ENCODE results near the gene XRCC6.
"Not testable (repeated sequence)": the region's sequence is repeated elsewhere in the genome, so short reads cannot be mapped to it uniquely, and the experiment has no call there.

Gene XRCC6

DNA sequence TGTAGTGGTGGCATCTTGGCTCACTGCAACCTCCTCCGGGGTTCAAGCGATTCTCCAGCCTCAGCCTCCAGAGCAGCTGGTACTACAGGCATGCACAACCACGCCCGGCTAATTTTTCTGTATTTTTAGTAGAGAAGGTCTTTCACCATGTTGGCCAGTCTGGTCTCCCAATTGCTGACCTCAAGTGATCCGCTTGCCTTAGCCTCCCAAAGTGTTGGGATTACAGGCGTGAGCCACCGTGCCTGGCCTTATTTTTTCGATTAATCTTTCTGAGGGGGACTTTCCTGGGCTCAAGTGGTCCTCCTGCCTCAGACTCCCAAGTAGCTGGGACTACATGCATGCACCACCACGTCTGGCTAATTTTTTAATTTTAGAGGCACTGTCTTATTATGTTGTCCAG lies 62.0 kb downstream of the XRCC6 start:
- no peak for DNase-seq (ENCODE audit: low spot score)
- no peak for FAIRE-seq

- no peak for FAIRE-seq
- no peak for DNase-seq (ENCODE audit: low spot score)
Observed at GRCh38 chr22:41683616-41684015, 62.5 kb downstream of the XRCC6 start.

GRCh38 chr22:41684194-41684593 lies 63.1 kb downstream of the XRCC6 start:
- FAIRE-seq = no peak
- DNase-seq (ENCODE audit: low spot score) = no peak

DNA sequence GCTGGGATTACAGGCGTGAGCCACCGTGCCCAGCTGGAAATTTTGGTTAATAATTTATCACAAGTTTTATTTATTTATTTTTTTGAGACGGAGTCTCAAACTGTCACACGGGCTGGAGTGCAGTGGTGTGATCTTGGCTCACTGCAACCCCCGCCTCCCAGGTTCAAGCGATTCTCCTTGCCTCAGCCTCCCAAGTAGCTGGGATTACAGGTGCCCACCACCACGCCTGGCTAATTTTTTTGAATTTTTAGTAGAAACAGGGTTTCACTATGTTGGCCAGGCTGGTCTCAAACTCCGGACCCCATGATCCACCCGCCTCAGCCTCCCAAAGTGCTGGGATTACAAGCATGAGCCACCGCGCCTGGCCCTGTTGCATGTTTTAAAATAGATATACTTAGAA lies 65.8 kb downstream of the XRCC6 start:
- not testable (repeated sequence) for FAIRE-seq; DNase-seq (ENCODE audit: low spot score)

GRCh38 chr22:41687901-41688364 lies 66.8 kb downstream of the XRCC6 start:
- DNase-seq (ENCODE audit: low spot score) (no peak), FAIRE-seq (no peak)

GRCh38 chr22:41688365-41689211 lies 67.5 kb downstream of the XRCC6 start, which contains the start of gene SNU13:
SNU13 (minus strand) TSS chr22:41688867; CDS start chr22:41688796, 71 bp downstream.
- peak; percentile 77 for DNase-seq (ENCODE audit: low spot score)
- peak; percentile 73 for FAIRE-seq

DNA sequence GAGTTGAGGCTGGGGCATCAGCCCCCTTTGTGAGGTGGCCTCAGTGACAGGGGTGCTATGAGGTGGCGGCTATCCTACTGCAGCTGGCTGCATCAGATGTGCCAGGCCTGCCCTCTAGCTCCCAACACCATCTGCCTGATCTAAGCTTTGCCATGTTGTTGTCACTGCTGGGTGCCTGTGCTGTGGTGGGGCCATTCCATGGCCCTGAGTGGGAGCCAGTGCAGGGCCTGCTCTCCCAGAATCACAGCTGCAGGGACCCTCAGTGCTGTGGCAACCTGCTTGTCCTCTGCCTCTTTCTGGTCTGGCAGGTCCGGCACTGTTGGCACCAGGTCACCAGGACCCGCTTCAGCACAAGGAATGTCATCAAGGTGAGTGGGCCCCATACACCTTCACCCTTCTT lies 69.4 kb downstream of the XRCC6 start:
- DNase-seq (ENCODE audit: low spot score) (no peak), FAIRE-seq (no peak)

DNA sequence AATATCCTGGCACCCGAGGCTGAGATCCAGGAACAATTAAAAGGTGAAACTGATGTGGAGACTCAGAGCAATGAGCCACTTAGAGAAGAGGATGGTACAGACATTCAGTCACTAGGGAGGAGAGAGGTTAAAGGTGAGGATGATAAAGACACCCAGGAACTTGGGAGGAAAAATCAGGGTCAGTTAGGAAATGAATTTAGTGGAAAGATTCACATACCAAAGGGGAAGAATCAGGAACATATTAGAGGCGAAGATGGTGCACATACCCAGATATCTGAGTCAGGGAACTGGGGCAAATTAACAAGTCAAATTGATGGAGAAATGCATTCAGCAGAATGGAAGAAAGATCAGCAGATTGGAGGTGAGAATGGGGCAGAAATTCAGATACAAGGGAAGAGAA lies 74.1 kb downstream of the XRCC6 start:
- no peak for FAIRE-seq
- no peak for DNase-seq (ENCODE audit: low spot score)

DNA sequence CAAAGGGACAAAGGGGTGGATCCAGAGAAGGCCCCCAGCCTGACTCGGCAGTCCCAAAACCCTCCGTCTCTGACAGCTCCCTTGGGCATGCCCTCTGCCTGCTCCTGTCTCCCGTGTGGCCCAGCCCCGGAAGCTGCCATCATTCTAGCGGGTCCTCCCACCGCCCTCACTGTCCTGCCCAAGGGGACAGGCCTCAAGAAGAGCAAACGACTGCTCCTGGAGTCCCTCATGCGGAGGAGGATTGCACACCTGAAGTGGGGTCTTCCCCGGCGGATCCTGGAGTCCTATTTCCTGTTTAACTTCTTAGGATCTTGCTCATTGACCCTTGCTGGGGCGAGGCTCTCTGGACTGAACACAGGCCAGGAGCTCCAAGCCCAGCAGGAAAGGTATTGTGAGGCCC lies 75.6 kb downstream of the XRCC6 start:
- FAIRE-seq (no peak), DNase-seq (ENCODE audit: low spot score) (no peak)

GRCh38 chr22:41697126-41697775 lies 76.2 kb downstream of the XRCC6 start:
- no peak for FAIRE-seq
- peak; percentile 61 for DNase-seq (ENCODE audit: low spot score)

GRCh38 chr22:41699264-41700107 lies 78.4 kb downstream of the XRCC6 start, which contains the start of gene MEI1:
MEI1 (plus strand) TSS chr22:41699503; CDS start chr22:41699539, 36 bp downstream.
- DNase-seq (ENCODE audit: low spot score) (no peak), FAIRE-seq (no peak)

DNA sequence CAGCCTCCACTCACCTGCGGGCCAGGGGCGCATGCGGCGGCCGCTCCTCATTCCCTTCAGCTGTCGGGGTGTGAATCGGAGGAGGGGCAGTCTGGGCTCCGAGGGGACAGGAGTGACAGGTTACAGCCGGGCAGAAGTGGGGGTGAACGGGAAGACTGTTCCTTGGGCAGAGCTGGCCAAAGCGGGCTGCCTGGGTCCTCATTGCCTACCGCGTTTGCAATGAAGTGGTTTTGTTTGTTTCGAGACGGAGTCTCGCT lies 78.9 kb downstream of the XRCC6 start:
- no peak for DNase-seq (ENCODE audit: low spot score)
- no peak for FAIRE-seq

GRCh38 chr22:41702763-41703162 lies 81.7 kb downstream of the XRCC6 start:
- no peak for FAIRE-seq
- DNase-seq (ENCODE audit: low spot score) = no peak

GRCh38 chr22:41709341-41709740 lies 88.2 kb downstream of the XRCC6 start:
- FAIRE-seq (no peak), DNase-seq (ENCODE audit: low spot score) (no peak)

DNA sequence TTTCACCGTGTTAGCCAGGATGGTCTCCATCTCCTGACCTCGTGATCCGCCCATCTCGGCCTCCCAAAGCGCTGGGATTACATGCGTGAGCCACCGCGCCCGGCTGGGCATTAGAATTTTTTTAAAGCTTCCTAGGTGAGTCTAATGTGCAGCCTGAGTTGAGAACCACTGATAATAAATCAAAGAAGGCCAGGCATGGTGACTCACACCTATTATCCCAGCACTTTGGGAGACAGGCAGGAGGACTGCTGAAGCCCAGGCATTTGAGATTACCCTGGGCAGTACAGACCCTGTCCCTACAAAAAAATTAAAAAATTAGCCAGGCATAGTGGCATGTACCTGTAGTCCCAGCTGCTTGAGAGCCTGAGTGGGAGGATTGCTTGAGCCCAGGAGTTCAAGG lies 91.9 kb downstream of the XRCC6 start:
- DNase-seq (ENCODE audit: low spot score) (peak; percentile 17), FAIRE-seq (no peak)

All from RCC 7860 (cell line).